IMR-90 (cell line): ENCODE results near the gene ESPL1. TPM values are rescaled to one million over a fixed set of nuclear protein-coding genes. Genes with fewer than 3 reads are reported as not detected.

Source experiments
- ATAC-seq: fragments of 200-7000 bp; cut with Tn5 transposase; 2 replicates; pipeline ENCODE4 v1.9.1; 2020; ENCODE audit warnings: low read depth, mild to moderate bottlenecking, moderate library complexity
- BruUV-seq: library from RNA; stranded (reverse); fragments of 400-500 nt; replicated peaks from 2 replicates; lab custom pipeline; 2021; lab: Mats Ljungman, UMichigan
- CTCF ChIA-PET: fragments of 300-600 bp; formaldehyde crosslinking; extraction: SDS; loops from one replicate; lab custom pipeline; 2021; ENCODE audit warnings: antibody characterized with exemption; lab: Yijun Ruan, JAX
- POLR2A ChIA-PET: fragments of 300-600 bp; sonication (Branson Sonifier 250); formaldehyde crosslinking; loops from one replicate; lab custom pipeline; 2022; ENCODE audit warnings: antibody characterized with exemption; ENCODE audit not compliant: unreplicated experiment; lab: Charles Lee
- DNase-seq: peaks from one replicate; pipeline ENCODE4 v3.0.0; 2013
- H2AFZ ChIP-seq: replicated peaks from 2 replicates; pipeline ENCODE3; 2013; ENCODE audit warnings: low read length, mild to moderate bottlenecking; ENCODE audit not compliant: poor library complexity
- H2AK5ac ChIP-seq: 2 replicates; pipeline ENCODE4 v1.6.1; 2013; ENCODE audit warnings: low read depth, low read length, inconsistent platforms
- H2AK9ac ChIP-seq: replicated peaks from 2 replicates; pipeline ENCODE3; 2013; ENCODE audit warnings: mild to moderate bottlenecking, low read depth, low read length, moderate library complexity; ENCODE audit not compliant: poor library complexity
- H2BK120ac ChIP-seq: 2 replicates; pipeline ENCODE4 v1.6.1; 2013; ENCODE audit warnings: low read depth, low read length, inconsistent platforms
- H2BK15ac ChIP-seq: 3 replicates; pipeline ENCODE4 v1.6.1; 2013; ENCODE audit warnings: low read depth, low read length, inconsistent platforms
- H2BK20ac ChIP-seq: 2 replicates; pipeline ENCODE4 v1.6.1; 2013; ENCODE audit warnings: low read depth, mild to moderate bottlenecking, inconsistent platforms, low read length, moderate library complexity
- H2BK5ac ChIP-seq: 2 replicates; pipeline ENCODE4 v1.6.1; 2013; ENCODE audit warnings: mild to moderate bottlenecking, low read depth, low read length, inconsistent platforms; ENCODE audit not compliant: poor library complexity, severe bottlenecking
- H3K14ac ChIP-seq: replicated peaks from 2 replicates; pipeline ENCODE4 v1.6.1; 2013; ENCODE audit warnings: low read depth, low read length, inconsistent platforms
- H3K18ac ChIP-seq: 2 replicates; pipeline ENCODE4 v1.6.1; 2013; ENCODE audit warnings: low read depth, low read length, control low read depth
- H3K23ac ChIP-seq: 2 replicates; pipeline ENCODE4 v1.6.1; 2013; ENCODE audit warnings: low read depth, low read length, inconsistent platforms
- H3K27ac ChIP-seq: 2 replicates; pipeline ENCODE4 v1.5.1; 2013; ENCODE audit warnings: mild to moderate bottlenecking, control low read depth, low read length; ENCODE audit not compliant: insufficient read depth
- H3K27me3 ChIP-seq: 2 replicates; pipeline ENCODE4 v1.6.1; 2013; ENCODE audit warnings: low read length; ENCODE audit not compliant: control insufficient read depth, insufficient read depth
- H3K36me3 ChIP-seq: 2 replicates; pipeline ENCODE4 v1.6.1; 2013; ENCODE audit warnings: low read length, mixed read lengths; ENCODE audit not compliant: control insufficient read depth, insufficient read depth
- H3K4ac ChIP-seq: 2 replicates; pipeline ENCODE4 v1.6.1; 2013; ENCODE audit warnings: low read depth, low read length, inconsistent platforms
- H3K4me1 ChIP-seq: 2 replicates; pipeline ENCODE4 v1.6.1; 2013; ENCODE audit warnings: low read length, mixed read lengths; ENCODE audit not compliant: control insufficient read depth, insufficient read depth
- H3K4me2 ChIP-seq: 2 replicates; pipeline ENCODE4 v1.6.1; 2013; ENCODE audit warnings: low read depth, mild to moderate bottlenecking, control low read depth, low read length, moderate library complexity
- H3K4me3 ChIP-seq: 2 replicates; pipeline ENCODE4 v1.5.1; 2013; ENCODE audit warnings: low read depth, mild to moderate bottlenecking, control low read depth, low read length, moderate library complexity; ENCODE audit not compliant: insufficient read depth
- H3K56ac ChIP-seq: 2 replicates; pipeline ENCODE4 v1.6.1; 2013; ENCODE audit warnings: low read length, inconsistent platforms; ENCODE audit not compliant: insufficient read depth; ENCODE audit errors: extremely low read depth
- H3K79me1 ChIP-seq, 2 experiments: 2 replicates each; pipeline ENCODE4 v1.6.1; 2013; ENCODE audit warnings: low read length in 2 of 2, inconsistent platforms in 1 of 2, low read depth in 1 of 2
- H3K9ac ChIP-seq: 2 replicates; pipeline ENCODE4 v1.6.1; 2013; ENCODE audit warnings: low read depth, low read length, control low read depth
- H3K9me1 ChIP-seq: 2 replicates; pipeline ENCODE4 v1.6.1; 2013; ENCODE audit warnings: low read length, inconsistent platforms; ENCODE audit not compliant: insufficient read depth
- H3K9me3 ChIP-seq: 2 replicates; pipeline ENCODE4 v1.6.1; 2013; ENCODE audit warnings: low read length; ENCODE audit not compliant: control insufficient read depth, insufficient read depth
- H4K20me1 ChIP-seq: 2 replicates; pipeline ENCODE4 v1.6.1; 2013; ENCODE audit warnings: low read length, inconsistent platforms; ENCODE audit not compliant: insufficient read depth
- H4K5ac ChIP-seq: 2 replicates; pipeline ENCODE4 v1.6.1; 2013; ENCODE audit warnings: mild to moderate bottlenecking, low read depth, low read length, control low read depth
- H4K8ac ChIP-seq, 2 experiments: 2 replicates each; pipeline ENCODE4 v1.6.1; 2013; ENCODE audit warnings: low read depth in 2 of 2, low read length in 2 of 2, control low read depth in 1 of 2, inconsistent platforms in 1 of 2
- H4K91ac ChIP-seq: 2 replicates; pipeline ENCODE4 v1.6.1; 2013; ENCODE audit warnings: low read depth, low read length, inconsistent platforms; ENCODE audit not compliant: insufficient read depth
- BHLHE40 ChIP-seq: fragments of 150-350 bp; IDR thresholded peaks from 2 replicates; pipeline ENCODE4 v1.6.1; 2016; ENCODE audit warnings: mild to moderate bottlenecking, low read depth, low read length
- CHD1 ChIP-seq: IDR thresholded peaks from 2 replicates; pipeline ENCODE4 v1.6.1; 2012; ENCODE audit warnings: low read depth, low read length, improper control_type of control experiment
- FOS ChIP-seq: fragments of 150-350 bp; IDR thresholded peaks from 2 replicates; pipeline ENCODE4 v1.6.1; 2016; ENCODE audit warnings: low read depth, low read length
- MAFK ChIP-seq: IDR thresholded peaks from 2 replicates; pipeline ENCODE4 v1.6.1; 2012; ENCODE audit warnings: low read depth, low read length, improper control_type of control experiment
- MXI1 ChIP-seq: IDR thresholded peaks from 2 replicates; pipeline ENCODE4 v1.6.1; 2012; ENCODE audit warnings: low read depth, mild to moderate bottlenecking, low read length, moderate library complexity, borderline replicate concordance
- POLR2A ChIP-seq: IDR thresholded peaks from 2 replicates; pipeline ENCODE4 v1.6.1; 2012; ENCODE audit warnings: mild to moderate bottlenecking, low read depth, low read length
- RAD21 ChIP-seq: IDR thresholded peaks from 2 replicates; pipeline ENCODE4 v1.6.1; 2012; ENCODE audit warnings: low read length, improper control_type of control experiment
- RFX5 ChIP-seq: IDR thresholded peaks from 2 replicates; pipeline ENCODE4 v1.8.0; 2012; ENCODE audit warnings: low read depth, mild to moderate bottlenecking, low read length, moderate library complexity
- SMC3 ChIP-seq: fragments of 150-350 bp; IDR thresholded peaks from 2 replicates; pipeline ENCODE4 v1.6.1; 2016; ENCODE audit warnings: low read depth, mild to moderate bottlenecking, antibody characterized with exemption, low read length, moderate library complexity
- WGBS, 2 experiments: methylation state at CpG; one replicate each; pipeline versions ENCODE4 v1.1.5 to v1.1.7; 2013; ENCODE audit warnings: missing lambda C conversion rate in 2 of 2; ENCODE audit not compliant: insufficient read length in 1 of 2; ENCODE audit errors: extremely low coverage in 2 of 2; 5-methylcytosine and 5-hydroxymethylcytosine counted together
- dilution Hi-C: fragments of 300-500 bp; cut with HindIII; formaldehyde crosslinking; loops from one replicate; pipeline ENCODE4 v1.14.3; 2018; ENCODE audit warnings: low sequenced_read_pairs; ENCODE audit not compliant: unreplicated experiment
- in situ Hi-C: fragments of 300-500 bp; cut with MboI; formaldehyde crosslinking; loops from 3 replicates; pipeline ENCODE4 v1.14.3; 2019; ENCODE audit warnings: low sequenced_read_pairs, inconsistent platforms, mixed read lengths
- intact Hi-C: fragments of 100-400 bp; cut with micrococcal nuclease; formaldehyde crosslinking; loops from 2 replicates; pipeline ENCODE4 v1.10.0; 2022
- polyA plus RNA-seq, 3 experiments: library from polyadenylated mRNA; depleted of rRNA; stranded (reverse); fragments of >200 nt; gene quantifications; 2 replicates each; pipeline ENCODE4 v1.2.3, GENCODE V29; 2012; ENCODE audit warnings: low replicate concordance in 1 of 3
- total RNA-seq: library from RNA; depleted of rRNA; stranded (reverse); fragments of >200 nt; gene quantifications from 2 replicates; pipeline ENCODE4 v1.2.3, GENCODE V29; 2012
- TF ChIP-seq, protein P1 (sequence below): fragments of 150-350 bp; IDR thresholded peaks from 2 replicates; pipeline ENCODE4 v1.6.1; 2017; ENCODE audit warnings: mild to moderate bottlenecking, antibody characterized with exemption, low read length, low read depth
- TF ChIP-seq, protein P2 (sequence below): conservative IDR thresholded peaks from 2 replicates; pipeline ENCODE4 v1.5.1; 2012; ENCODE audit warnings: mild to moderate bottlenecking, low read depth, low read length, improper control_type of control experiment

The ESPL1 gene
- total and polyA plus RNA-seq, 2 of the 4 experiments (the other 2 are of a cell fraction), result 6.5 to 9.2 TPM

DNA sequence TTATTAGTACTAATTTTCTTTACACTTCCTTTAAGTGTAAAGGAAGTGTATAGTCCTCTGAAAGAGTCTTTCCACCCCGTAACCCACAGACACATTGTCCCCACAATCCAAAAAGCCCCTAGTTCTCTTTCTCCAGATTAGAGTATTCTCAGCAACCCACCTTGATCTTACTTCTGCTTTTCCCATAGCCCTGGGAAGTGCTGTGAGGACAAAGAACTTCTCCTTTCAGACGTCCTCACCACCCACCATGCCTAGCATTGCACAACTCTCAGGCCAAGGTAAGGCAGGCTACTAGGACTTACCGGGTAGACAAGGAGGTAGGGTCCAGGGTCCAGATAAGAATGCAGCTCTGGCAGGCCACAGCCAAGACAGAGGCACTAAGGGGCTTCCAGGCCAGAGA, 45.9 kb downstream of the ESPL1 start:
- no TSS peak for BruUV-seq
- H2BK15ac ChIP-seq, result no peak overlapping the region
- H3K4me2 ChIP-seq, result no peak overlapping the region
- no peak overlapping the region for H4K91ac ChIP-seq
- no peak overlapping the region for H3K9ac ChIP-seq
- no peak overlapping the region for H3K23ac ChIP-seq
- H3K4me1 ChIP-seq, result no peaks in the 10 kb centered on the region
- H3K79me1 ChIP-seq, result 0 out of 4 replicates have a peak, but pooled peaks cover 0 to 6% of the 10 kb centered on the region in 2 experiments
- POLR2A ChIA-PET, result no interaction called here
- in situ Hi-C loops (no loop called here), dilution Hi-C loops (no loop called here), intact Hi-C loops (no loop called here)
- H2BK120ac ChIP-seq, result no peak overlapping the region
- no peak overlapping the region for H4K5ac ChIP-seq
- H4K20me1 ChIP-seq, result no peaks in the 10 kb centered on the region; the same call in 1 of the 2 replicates
- no peak overlapping the region for H3K14ac ChIP-seq
- no peaks in the 10 kb centered on the region for H3K27me3 ChIP-seq
- H3K4me3 ChIP-seq, result no peak overlapping the region
- no peak overlapping the region; the same call in 1 of the 2 replicates for H3K4ac ChIP-seq
- no peak overlapping the region for H2BK20ac ChIP-seq
- WGBS, 2 experiments, result 100% methylated on average over 1 of the region's 3 CpGs; no CpG with 5 or more reads in 1 of the 2 experiments
- H3K9me1 ChIP-seq, result no peaks in the 10 kb centered on the region
- no peak overlapping the region for H3K18ac ChIP-seq
- H4K8ac ChIP-seq, result no peak overlapping the region
- H3K27ac ChIP-seq, result no peak overlapping the region
- no peak overlapping the region for H2AK5ac ChIP-seq
- H2AFZ ChIP-seq, result no peak overlapping the region
- no peaks in the 10 kb centered on the region for H3K9me3 ChIP-seq
- ATAC-seq (no peak), DNase-seq (no peak)
- CTCF ChIA-PET, result no interaction called here
- H3K56ac ChIP-seq, result no peak overlapping the region
- no peak overlapping the region for H2BK5ac ChIP-seq
- no peak for TF ChIP-seq RFX5
- no peak for TF ChIP-seq FOS
- TF ChIP-seq, protein P1, sequence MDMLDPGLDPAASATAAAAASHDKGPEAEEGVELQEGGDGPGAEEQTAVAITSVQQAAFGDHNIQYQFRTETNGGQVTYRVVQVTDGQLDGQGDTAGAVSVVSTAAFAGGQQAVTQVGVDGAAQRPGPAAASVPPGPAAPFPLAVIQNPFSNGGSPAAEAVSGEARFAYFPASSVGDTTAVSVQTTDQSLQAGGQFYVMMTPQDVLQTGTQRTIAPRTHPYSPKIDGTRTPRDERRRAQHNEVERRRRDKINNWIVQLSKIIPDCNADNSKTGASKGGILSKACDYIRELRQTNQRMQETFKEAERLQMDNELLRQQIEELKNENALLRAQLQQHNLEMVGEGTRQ, result no peak
- TF ChIP-seq CHD1, result no peak
- TF ChIP-seq, protein P2, sequence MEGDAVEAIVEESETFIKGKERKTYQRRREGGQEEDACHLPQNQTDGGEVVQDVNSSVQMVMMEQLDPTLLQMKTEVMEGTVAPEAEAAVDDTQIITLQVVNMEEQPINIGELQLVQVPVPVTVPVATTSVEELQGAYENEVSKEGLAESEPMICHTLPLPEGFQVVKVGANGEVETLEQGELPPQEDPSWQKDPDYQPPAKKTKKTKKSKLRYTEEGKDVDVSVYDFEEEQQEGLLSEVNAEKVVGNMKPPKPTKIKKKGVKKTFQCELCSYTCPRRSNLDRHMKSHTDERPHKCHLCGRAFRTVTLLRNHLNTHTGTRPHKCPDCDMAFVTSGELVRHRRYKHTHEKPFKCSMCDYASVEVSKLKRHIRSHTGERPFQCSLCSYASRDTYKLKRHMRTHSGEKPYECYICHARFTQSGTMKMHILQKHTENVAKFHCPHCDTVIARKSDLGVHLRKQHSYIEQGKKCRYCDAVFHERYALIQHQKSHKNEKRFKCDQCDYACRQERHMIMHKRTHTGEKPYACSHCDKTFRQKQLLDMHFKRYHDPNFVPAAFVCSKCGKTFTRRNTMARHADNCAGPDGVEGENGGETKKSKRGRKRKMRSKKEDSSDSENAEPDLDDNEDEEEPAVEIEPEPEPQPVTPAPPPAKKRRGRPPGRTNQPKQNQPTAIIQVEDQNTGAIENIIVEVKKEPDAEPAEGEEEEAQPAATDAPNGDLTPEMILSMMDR, result no peak
- no peak for TF ChIP-seq POLR2A
- no peak for TF ChIP-seq RAD21
- TF ChIP-seq BHLHE40, result no peak
- TF ChIP-seq MAFK, result no peak
- TF ChIP-seq SMC3, result no peak
- no peak for TF ChIP-seq MXI1
- peaks cover 35% of the 10 kb centered on the region for H3K36me3 ChIP-seq
- H2AK9ac ChIP-seq, result no peak overlapping the region
